Astrocyte (in vitro differentiated cells and primary cell): ENCODE results near the gene DPEP1.
"Not testable (repeated sequence)": the region's sequence is repeated elsewhere in the genome, so short reads cannot be mapped to it uniquely, and the experiment has no call there.

ENCODE experiments used
- CTCF ChIP-seq: IDR thresholded peaks from 2 replicates; pipeline ENCODE4 v1.5.1; 2011; ENCODE audit warnings: low read depth, mild to moderate bottlenecking, inconsistent platforms, low read length, moderate library complexity; ENCODE audit not compliant: insufficient read depth
- EZH2 ChIP-seq: IDR thresholded peaks from 2 replicates; pipeline ENCODE4 v1.6.1; 2012; ENCODE audit warnings: mild to moderate bottlenecking, low read length, inconsistent platforms; ENCODE audit not compliant: insufficient read depth

- TF ChIP-seq CTCF, result peak; percentile 21
- not testable (repeated sequence) for TF ChIP-seq EZH2
These were observed 53.6 kb downstream of the DPEP1 start for GRCh38 chr16:89667000-89667399.
